Transverse colon (tissue), 4 donors: ENCODE data around the gene NBL1. TPM values are rescaled to one million over a fixed set of nuclear protein-coding genes. Genes with fewer than 3 reads are reported as not detected.

Source experiments
- DNase-seq: peaks from one replicate; pipeline ENCODE4 v3.0.0-alpha.2; 2019
- H3K27ac ChIP-seq, 4 donors: fragments of 200-600 bp; sonication (generic); 2 replicates each; pipeline ENCODE4 v1.5.1; 2016 to 2018; ENCODE audit warnings: inconsistent platforms in 4 of 4
- H3K27me3 ChIP-seq: fragments of 200-600 bp; sonication (generic); 2 replicates; pipeline ENCODE4 v1.5.1; 2017; ENCODE audit warnings: inconsistent platforms
- H3K36me3 ChIP-seq, 4 donors: fragments of 200-600 bp; sonication (generic); 2 replicates each; pipeline ENCODE4 v1.5.1; 2017 to 2019; ENCODE audit warnings: inconsistent platforms in 4 of 4
- H3K4me1 ChIP-seq, 4 donors: fragments of 200-600 bp; sonication (generic); 2 replicates each; pipeline ENCODE4 v1.5.1; 2017 to 2020; ENCODE audit warnings: inconsistent platforms in 4 of 4
- H3K4me3 ChIP-seq, 4 donors: fragments of 200-600 bp; sonication (generic); 1 replicate in 1 of 4; 2 replicates in 3 of 4; pipeline versions ENCODE4 v1.5.1 to v1.6.1; 2017 to 2019; ENCODE audit warnings: inconsistent platforms in 4 of 4
- H3K9me3 ChIP-seq, 2 donors: fragments of 200-600 bp; sonication (generic); 2 replicates each; pipeline ENCODE4 v1.5.1; 2017 to 2019; ENCODE audit warnings: inconsistent platforms in 2 of 2
- EP300 ChIP-seq: sonication (generic); formaldehyde crosslinking; IDR thresholded peaks from one replicate; pipeline ENCODE4 v1.6.1; 2017; ENCODE audit warnings: antibody characterized with exemption, low read depth
- POLR2A ChIP-seq: fragments of 450-650 bp; IDR thresholded peaks from one replicate; pipeline ENCODE4 v1.6.1; 2016; ENCODE audit warnings: antibody characterized with exemption, mild to moderate bottlenecking, moderate library complexity
- POLR2AphosphoS5 ChIP-seq, 3 donors: sonication (generic); formaldehyde crosslinking; IDR thresholded peaks; one replicate each; pipeline ENCODE4 v1.6.1; 2016; ENCODE audit warnings: antibody characterized with exemption in 3 of 3
- WGBS, 2 donors: methylation state at CpG; one replicate each; pipeline ENCODE4 v1.1.5; 2018; ENCODE audit warnings: low coverage in 1 of 2; 5-methylcytosine and 5-hydroxymethylcytosine counted together
- in situ Hi-C, 4 donors: fragments of 200-750 bp; cut with MboI; loops; one replicate each; pipeline versions ENCODE4 v1.15.0 to v1.15.1; 2017; ENCODE audit warnings: low sequenced_read_pairs in 3 of 4, low pct_ligation_motif_present in 1 of 4, low pct_unique_long_range_greater_than_20kb in 1 of 4
- intact Hi-C: fragments of 100-400 bp; cut with DNase I; formaldehyde crosslinking; loops from one replicate; pipeline ENCODE4 v1.15.1; 2023; ENCODE audit warnings: low total_unique reads
- total RNA-seq, 4 donors: library from RNA; depleted of rRNA; stranded (reverse); fragments of >200 nt; gene quantifications; one replicate each; pipeline ENCODE4 v1.1.0, GENCODE V29; 2016
- TF ChIP-seq, protein P1 (sequence below), 5 experiments: fragments of 200-600 bp in 3 of 5; fragments of 450-650 bp in 2 of 5; sonication (generic) in 3 of 5; IDR thresholded peaks; 1 replicate in 2 of 5; 2 replicates in 3 of 5; pipeline ENCODE4 v1.5.1; 2016 to 2017; ENCODE audit warnings: antibody characterized with exemption in 5 of 5, inconsistent platforms in 3 of 5, mild to moderate bottlenecking in 2 of 5, moderate library complexity in 1 of 5

The NBL1 gene
- total RNA-seq, 4 donors from 2014 or later: 122 to 238 (median 204) TPM

DNA sequence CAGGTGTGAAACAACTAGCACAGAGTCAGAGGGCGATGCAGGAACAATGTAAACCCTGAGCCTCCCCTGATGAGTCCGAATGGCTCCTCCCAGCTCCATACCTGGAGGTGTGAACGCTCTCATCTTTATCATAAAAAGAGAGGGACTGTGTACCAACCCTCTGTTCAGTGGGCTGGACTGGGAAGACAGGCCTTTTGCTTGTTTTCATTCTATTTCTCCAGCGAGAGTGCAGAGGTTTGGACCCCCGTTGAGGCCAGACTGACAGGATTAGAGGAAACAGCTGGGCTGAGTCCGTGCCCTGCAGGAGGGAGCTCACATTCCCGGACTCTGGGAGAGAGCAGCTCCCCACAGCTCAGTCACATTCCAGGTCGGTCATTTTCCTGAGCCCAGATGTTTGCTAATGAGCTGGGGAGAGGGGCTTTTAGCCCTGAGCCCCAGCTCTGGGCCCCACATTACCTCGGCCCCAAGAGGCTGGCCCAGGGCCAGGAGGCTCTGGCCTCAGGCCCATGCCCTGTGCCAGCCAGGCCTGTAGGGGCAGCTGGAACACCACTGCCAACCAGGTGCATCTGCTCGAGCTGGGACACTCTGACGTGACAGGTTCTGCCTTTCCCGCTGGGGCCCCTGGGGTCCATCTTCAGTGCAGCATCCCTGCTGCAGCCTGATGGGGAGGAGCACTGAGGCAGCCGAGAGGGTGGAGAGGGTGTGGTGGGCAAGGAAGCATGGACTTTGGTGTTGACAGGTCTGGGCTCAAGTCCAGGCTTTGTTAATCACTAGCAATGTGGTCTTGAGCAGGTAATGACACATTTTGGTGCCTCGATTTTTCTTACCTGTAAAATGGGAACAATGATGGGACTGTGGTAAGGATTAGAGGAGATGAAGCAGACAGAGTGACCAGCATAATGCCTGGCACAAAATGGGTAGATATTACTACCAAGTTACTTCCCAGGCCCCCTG, 3.5 kb upstream of the NBL1 start:
- H3K9me3 ChIP-seq: no peaks in the 10 kb centered on the region
- H3K27me3 ChIP-seq: no peaks in the 10 kb centered on the region
- H3K27ac ChIP-seq: peak overlapping the region; percentile 75 to 86 (median 82)
- in situ Hi-C loops: no loop called here
- H3K4me1 ChIP-seq: peaks cover 12 to 36% (median 34%) of the 10 kb centered on the region in 4 donors
- WGBS, 2 donors: 26 to 33% methylated on average over 3 to 14 of the region's 14 CpGs
- DNase-seq: peak; percentile 82
- intact Hi-C loops: loop anchor here (5.0 kb wide), 1 partner anchor 158 kb away; no protein-coding TSS in a partner anchor
- TF ChIP-seq POLR2A (no peak), EP300 (no peak), POLR2AphosphoS5 (IDR thresholded peaks at IDR 0.05) (peak in 2 of 3 donors; percentile 24 to 79)
- TF ChIP-seq, protein P1, sequence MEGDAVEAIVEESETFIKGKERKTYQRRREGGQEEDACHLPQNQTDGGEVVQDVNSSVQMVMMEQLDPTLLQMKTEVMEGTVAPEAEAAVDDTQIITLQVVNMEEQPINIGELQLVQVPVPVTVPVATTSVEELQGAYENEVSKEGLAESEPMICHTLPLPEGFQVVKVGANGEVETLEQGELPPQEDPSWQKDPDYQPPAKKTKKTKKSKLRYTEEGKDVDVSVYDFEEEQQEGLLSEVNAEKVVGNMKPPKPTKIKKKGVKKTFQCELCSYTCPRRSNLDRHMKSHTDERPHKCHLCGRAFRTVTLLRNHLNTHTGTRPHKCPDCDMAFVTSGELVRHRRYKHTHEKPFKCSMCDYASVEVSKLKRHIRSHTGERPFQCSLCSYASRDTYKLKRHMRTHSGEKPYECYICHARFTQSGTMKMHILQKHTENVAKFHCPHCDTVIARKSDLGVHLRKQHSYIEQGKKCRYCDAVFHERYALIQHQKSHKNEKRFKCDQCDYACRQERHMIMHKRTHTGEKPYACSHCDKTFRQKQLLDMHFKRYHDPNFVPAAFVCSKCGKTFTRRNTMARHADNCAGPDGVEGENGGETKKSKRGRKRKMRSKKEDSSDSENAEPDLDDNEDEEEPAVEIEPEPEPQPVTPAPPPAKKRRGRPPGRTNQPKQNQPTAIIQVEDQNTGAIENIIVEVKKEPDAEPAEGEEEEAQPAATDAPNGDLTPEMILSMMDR (IDR thresholded peaks at IDR 0.05): peak in 3 of 5 experiments; percentile 4 to 32 (median 29)
- no peaks in the 10 kb centered on the region for H3K36me3 ChIP-seq
- H3K4me3 ChIP-seq: no peak overlapping the region

DNA sequence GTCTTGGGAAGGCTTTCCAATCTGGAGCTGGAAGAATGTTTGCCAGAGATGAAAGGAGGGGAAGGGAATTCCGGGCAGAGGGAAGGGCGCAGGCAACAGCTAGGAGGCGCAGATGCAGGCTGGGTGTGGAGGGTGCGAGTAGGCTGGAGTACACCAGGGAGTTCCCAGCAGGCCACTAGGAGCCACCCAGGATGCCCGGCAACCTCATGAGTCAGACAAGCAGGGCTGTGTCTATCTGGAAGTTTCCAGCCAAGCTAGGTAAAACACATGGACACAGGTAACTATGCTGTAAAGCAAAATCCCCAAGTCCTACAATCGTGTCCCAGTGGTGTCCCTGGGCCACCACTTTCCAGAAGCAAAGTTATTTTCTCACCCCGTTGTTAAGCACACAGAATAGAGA, 990 bp upstream of the NBL1 start:
- Histone ChIP-seq H3K9me3 (no peaks in the 10 kb centered on the region), H3K27me3 (no peaks in the 10 kb centered on the region), H3K36me3 (no peaks in the 10 kb centered on the region), H3K4me1 (peaks cover 24 to 60% (median 57%) of the 10 kb centered on the region in 4 donors), H3K4me3 (peak overlapping the region in 3 of 4 donors; percentile 76 to 91 (median 78)), H3K27ac (peak overlapping the region; percentile 95 to 98 (median 96))
- in situ Hi-C loops (no loop called here), intact Hi-C loops (loop anchor here (5.0 kb wide), 1 partner anchor 161 kb away; no protein-coding TSS in a partner anchor)
- WGBS, 2 donors: 23% methylated on average over 7 of the region's 7 CpGs; no CpG with 5 or more reads in 1 of the 2 donors
- DNase-seq: peak; percentile 87
- TF ChIP-seq EP300 (no peak), POLR2AphosphoS5 (IDR thresholded peaks at IDR 0.05) (peak; percentile 49 to 87 (median 69)), POLR2A (peak; percentile 76)
- TF ChIP-seq, protein P1 (IDR thresholded peaks at IDR 0.05): peak; percentile 21 to 53 (median 26)

DNA sequence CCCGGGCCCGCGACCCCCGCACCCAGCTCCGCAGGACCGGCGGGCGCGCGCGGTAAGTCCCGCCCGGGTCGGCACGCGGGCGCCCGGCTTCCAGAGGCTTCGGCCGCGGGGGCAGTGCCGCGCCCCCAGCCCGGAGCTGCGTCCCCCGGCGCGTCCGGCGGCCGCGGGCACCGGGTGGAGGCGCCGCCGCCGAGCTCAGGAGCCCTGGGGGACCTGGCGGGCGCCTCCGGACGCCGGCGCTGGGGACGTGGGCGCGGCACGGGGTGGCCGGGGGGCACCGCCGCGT, 227 bp downstream of the NBL1 start:
- DNase-seq: no peak
- Histone ChIP-seq H3K9me3 (no peaks in the 10 kb centered on the region), H3K27me3 (no peaks in the 10 kb centered on the region), H3K27ac (peak overlapping the region; percentile 94 to 98 (median 96)), H3K4me1 (peaks cover 24 to 68% (median 66%) of the 10 kb centered on the region in 4 donors), H3K36me3 (no peaks in the 10 kb centered on the region), H3K4me3 (peak overlapping the region; percentile 60 to 91 (median 77))
- TF ChIP-seq EP300: no peak
- in situ Hi-C loops: no loop called here
- 0% methylated on average over 6 of the region's 51 CpGs; no CpG with 5 or more reads in 1 of the 2 donors for WGBS, 2 donors
- intact Hi-C loops: loop anchor here (5.0 kb wide), 1 partner anchor 162 kb away; no protein-coding TSS in a partner anchor

DNA sequence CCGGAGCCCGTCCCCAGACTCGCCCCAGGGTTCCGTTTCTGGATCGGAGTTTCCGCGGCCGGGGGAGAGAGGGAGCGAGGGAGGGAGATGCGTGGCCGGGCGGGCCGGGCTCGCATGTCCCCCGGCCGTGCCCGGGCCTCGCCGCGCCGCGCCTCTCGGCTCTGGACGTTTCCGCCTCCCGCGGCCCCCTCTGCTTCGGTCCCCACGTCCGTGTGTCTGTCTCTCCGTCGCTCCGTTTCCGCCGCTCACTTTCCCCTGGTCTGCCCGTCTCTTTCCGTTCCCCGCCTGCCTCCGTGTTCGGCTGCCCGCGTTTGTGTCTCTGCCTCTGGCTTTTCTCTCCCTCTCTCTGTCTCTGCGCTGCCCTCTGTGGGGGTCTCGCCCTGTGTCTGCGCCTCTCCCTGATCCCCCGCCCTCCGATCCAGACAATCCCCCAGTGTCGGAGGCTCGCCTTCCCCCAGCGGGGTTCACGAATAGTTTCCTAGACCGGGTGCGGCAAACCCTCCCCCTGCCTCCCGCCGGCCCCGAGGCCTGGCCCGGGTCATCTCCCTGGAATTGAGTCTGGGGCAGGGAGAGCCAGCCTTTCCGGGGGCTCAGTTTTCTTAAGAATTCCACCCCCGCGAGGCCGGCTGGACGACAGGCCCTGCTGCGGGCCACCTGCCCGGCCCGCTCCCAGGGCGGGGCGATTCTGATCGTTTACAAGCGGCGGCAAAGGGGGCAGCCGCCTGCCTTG, 735 bp downstream of the NBL1 start:
- Histone ChIP-seq H3K4me1 (peaks cover 25 to 68% (median 63%) of the 10 kb centered on the region in 4 donors), H3K36me3 (no peaks in the 10 kb centered on the region)
- WGBS, 2 donors: 0 to 6% methylated on average over 6 to 57 of the region's 71 CpGs

More for the DNA sequence above, 735 bp downstream of the NBL1 start:
- intact Hi-C loops (loop anchor here (5.0 kb wide), 2 partner anchors 48 to 163 kb away; a partner anchor contains a TSS), in situ Hi-C loops (no loop called here)
- DNase-seq: peak; percentile 54
- Histone ChIP-seq H3K9me3 (no peaks in the 10 kb centered on the region), H3K27me3 (no peaks in the 10 kb centered on the region), H3K27ac (peak overlapping the region; percentile 94 to 98 (median 96)), H3K4me3 (peak overlapping the region; percentile 60 to 91 (median 77))
- TF ChIP-seq, protein P1 (IDR thresholded peaks at IDR 0.05): peak in 1 of 5 experiments; percentile 11
- TF ChIP-seq POLR2AphosphoS5 (IDR thresholded peaks at IDR 0.05) (peak; percentile 20 to 50 (median 24)), POLR2A (peak; percentile 71), EP300 (no peak)
